Fibroblast of lung (primary cell): Measurements from ENCODE around the gene ACACB.

Experiments
- CTCF ChIP-seq, 2 donors: IDR thresholded peaks in 1 of 2; conservative IDR thresholded peaks in 1 of 2; 1 replicate in 1 of 2; 2 replicates in 1 of 2; pipeline ENCODE4 v1.5.1; 2011 to 2012; ENCODE audit warnings: low read length in 2 of 2, control low read depth in 1 of 2, inconsistent platforms in 1 of 2, low read depth in 1 of 2, mild to moderate bottlenecking in 1 of 2
- EZH2 ChIP-seq: IDR thresholded peaks from 2 replicates; pipeline ENCODE4 v1.5.1; 2012; ENCODE audit warnings: low read length, control low read depth, mild to moderate bottlenecking; ENCODE audit errors: missing control alignments

- TF ChIP-seq CTCF (conservative IDR thresholded peaks at IDR 0.05 in 1 of 2, IDR thresholded peaks at IDR 0.05 in 1 of 2; ENCODE audit: low read depth in 1 of 2, low read length in 2 of 2): no peak
- TF ChIP-seq EZH2: no peak
Observed at GRCh38 chr12:109209082-109209481, 92.7 kb downstream of the ACACB start.
